ENCODE measurements around the gene LRRC8C. TPM values are rescaled to one million over a fixed set of nuclear protein-coding genes. Genes with fewer than 3 reads are reported as not detected.

Gene LRRC8C
- total and polyA plus RNA-seq, 8 donors, result 8.3 to 11.6 (median 9.2) TPM

DNA sequence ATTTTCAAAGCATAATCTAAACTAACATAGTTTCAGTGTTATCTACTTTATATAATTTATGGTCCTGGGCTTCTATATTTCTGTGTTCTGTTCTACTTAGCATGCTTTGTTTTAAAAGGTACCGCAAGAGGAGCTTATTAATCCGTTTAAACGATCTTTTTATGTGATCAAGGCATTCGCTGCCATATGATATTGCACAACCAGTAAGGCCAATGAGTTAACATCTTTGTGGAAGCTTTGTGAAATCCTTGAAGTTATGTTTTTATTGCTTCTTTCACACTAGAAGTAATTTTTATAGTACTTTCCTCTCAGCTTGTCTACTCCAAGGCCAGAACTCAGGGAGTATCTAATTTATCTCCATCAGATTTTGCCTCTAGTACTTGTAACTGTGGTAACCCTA is 8.9 kb downstream of the LRRC8C start:
- ATAC-seq (no peak), DNase-seq (no peak)
- no peak overlapping the region for H3K4me3 ChIP-seq
- H3K9me3 ChIP-seq, result peaks cover 0 to 14% of the 10 kb centered on the region in 2 donors
- no peaks in the 10 kb centered on the region for H3K36me3 ChIP-seq
- H3K27me3 ChIP-seq, result no peaks in the 10 kb centered on the region
- TF ChIP-seq, protein P1, sequence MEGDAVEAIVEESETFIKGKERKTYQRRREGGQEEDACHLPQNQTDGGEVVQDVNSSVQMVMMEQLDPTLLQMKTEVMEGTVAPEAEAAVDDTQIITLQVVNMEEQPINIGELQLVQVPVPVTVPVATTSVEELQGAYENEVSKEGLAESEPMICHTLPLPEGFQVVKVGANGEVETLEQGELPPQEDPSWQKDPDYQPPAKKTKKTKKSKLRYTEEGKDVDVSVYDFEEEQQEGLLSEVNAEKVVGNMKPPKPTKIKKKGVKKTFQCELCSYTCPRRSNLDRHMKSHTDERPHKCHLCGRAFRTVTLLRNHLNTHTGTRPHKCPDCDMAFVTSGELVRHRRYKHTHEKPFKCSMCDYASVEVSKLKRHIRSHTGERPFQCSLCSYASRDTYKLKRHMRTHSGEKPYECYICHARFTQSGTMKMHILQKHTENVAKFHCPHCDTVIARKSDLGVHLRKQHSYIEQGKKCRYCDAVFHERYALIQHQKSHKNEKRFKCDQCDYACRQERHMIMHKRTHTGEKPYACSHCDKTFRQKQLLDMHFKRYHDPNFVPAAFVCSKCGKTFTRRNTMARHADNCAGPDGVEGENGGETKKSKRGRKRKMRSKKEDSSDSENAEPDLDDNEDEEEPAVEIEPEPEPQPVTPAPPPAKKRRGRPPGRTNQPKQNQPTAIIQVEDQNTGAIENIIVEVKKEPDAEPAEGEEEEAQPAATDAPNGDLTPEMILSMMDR (IDR thresholded peaks at IDR 0.05), result no peak
- intact Hi-C loops (cut with DNase I), result no loop called here
- H3K4me1 ChIP-seq, result peaks cover 0 to 25% of the 10 kb centered on the region in 2 donors
- H3K27ac ChIP-seq, result no peak overlapping the region

DNA sequence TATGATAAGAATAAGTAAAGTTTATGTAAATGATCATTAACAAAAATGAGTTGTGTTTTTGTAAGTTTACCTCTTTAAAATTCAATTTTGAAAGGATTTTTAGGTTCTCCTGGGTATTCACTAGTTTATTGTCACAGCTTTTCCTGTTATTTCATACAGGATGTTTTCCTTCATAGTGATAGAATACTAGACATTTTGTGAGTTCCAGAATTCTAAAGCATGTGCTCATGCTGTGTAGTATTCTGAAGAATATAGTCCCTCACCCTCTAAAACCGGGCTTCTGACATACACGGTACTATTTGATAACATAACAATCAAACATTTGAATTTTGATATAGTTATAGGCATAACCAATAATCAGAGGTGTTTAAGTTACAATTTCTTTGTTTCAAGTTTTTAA is 10.7 kb downstream of the LRRC8C start:
- TF ChIP-seq, protein P1 (IDR thresholded peaks at IDR 0.05), result no peak
- Histone ChIP-seq H3K4me3 (no peak overlapping the region), H3K27me3 (no peaks in the 10 kb centered on the region), H3K36me3 (no peaks in the 10 kb centered on the region), H3K4me1 (peaks cover 0 to 19% of the 10 kb centered on the region in 2 donors), H3K9me3 (peaks cover 0 to 15% of the 10 kb centered on the region in 2 donors), H3K27ac (no peak overlapping the region)
- DNase-seq, result no peak
- no peak for ATAC-seq
- intact Hi-C loops (cut with DNase I), result no loop called here

DNA sequence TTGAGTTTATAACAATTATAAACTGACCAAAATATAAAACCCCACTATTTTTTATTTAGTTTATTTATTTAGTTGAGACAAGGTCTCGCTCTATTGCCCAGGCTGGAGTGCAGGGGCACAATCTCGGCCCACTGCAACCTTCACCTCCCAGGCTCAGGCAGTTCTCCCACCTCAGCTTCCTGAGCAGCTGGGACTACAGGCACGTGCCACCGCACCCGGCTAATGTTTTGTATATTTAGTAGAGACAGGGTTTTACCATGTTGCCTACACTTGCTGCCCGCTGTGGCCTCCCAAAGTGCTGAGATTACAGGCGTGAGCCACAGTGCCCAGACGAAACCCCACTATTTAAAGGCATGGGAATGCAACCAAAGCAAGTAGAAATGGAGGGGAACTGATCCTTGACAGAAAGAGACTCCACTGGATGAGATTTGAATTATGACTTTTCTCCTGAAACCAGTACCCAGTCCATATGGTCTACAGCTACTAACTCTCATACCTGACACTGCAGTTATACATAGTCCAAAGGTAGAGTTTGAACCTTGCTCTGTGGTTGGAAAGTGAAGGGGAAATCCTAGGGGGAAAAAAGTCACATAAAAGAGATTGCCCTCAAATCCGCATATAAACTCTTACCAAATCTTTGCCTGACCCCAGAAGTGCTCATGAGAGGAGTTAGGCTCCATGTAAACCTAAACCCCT is 11.3 kb downstream of the LRRC8C start:
- TF ChIP-seq, protein P1 (IDR thresholded peaks at IDR 0.05), result no peak
- Histone ChIP-seq H3K36me3 (no peaks in the 10 kb centered on the region), H3K4me3 (no peak overlapping the region), H3K27me3 (no peaks in the 10 kb centered on the region), H3K4me1 (peaks cover 0 to 20% of the 10 kb centered on the region in 2 donors), H3K27ac (no peak overlapping the region), H3K9me3 (peaks cover 0 to 15% of the 10 kb centered on the region in 2 donors)
- no peak for ATAC-seq
- DNase-seq, result no peak
- intact Hi-C loops (cut with DNase I), result no loop called here

DNA sequence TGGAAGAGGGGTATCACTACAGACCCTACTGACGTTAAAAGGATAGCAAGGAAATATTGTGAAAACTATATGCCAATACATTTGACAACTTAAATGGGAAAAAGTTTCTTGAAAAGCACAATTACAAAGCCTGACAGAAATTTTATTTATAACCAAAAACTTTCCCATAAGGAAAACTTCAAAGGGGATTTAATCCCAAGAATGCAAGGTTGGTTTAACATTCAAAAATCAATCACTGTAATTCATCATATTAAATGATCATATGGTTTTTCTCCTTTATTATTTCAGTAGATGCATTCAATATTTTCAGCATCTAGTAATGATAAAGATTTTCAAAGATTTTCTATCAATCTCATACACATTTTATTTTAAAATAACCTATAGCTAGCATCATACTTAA is 13.3 kb downstream of the LRRC8C start:
- H3K4me3 ChIP-seq, result no peak overlapping the region
- H3K27me3 ChIP-seq, result no peaks in the 10 kb centered on the region
- no peaks in the 10 kb centered on the region for H3K36me3 ChIP-seq
- ATAC-seq (no peak), DNase-seq (no peak)
- peaks cover 0 to 7% of the 10 kb centered on the region in 2 donors for H3K4me1 ChIP-seq
- intact Hi-C loops (cut with DNase I), result no loop called here
- no peak overlapping the region for H3K27ac ChIP-seq
- H3K9me3 ChIP-seq, result peaks cover 0 to 15% of the 10 kb centered on the region in 2 donors
- TF ChIP-seq, protein P1 (IDR thresholded peaks at IDR 0.05), result no peak

DNA sequence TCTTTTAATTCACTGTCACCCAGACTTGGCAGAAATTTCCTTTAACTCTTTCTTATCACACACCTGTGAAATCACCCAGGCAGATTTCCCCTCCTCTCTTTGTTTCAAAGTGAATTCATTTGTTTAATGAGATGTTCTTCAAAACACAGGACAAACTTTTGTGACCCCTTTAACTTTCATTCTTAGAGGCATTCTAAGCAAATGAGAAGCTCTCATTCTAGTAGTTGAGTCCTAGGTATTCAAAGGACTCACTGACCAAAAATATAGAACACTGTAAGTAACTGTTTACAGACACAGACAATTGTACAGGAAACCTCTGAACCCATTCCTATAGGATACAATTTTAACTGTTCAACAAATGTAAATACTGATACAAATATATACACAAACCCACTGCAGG is 16.9 kb downstream of the LRRC8C start:
- H3K4me1 ChIP-seq, result peaks cover 0 to 3% of the 10 kb centered on the region in 2 donors
- DNase-seq, result no peak
- H3K27ac ChIP-seq, result no peak overlapping the region
- TF ChIP-seq, protein P1 (IDR thresholded peaks at IDR 0.05), result no peak
- no peaks in the 10 kb centered on the region for H3K36me3 ChIP-seq
- peaks cover 0 to 15% of the 10 kb centered on the region in 2 donors for H3K9me3 ChIP-seq
- intact Hi-C loops (cut with DNase I), result no loop called here
- ATAC-seq, result no peak
- no peak overlapping the region for H3K4me3 ChIP-seq
- H3K27me3 ChIP-seq, result no peaks in the 10 kb centered on the region
